Colon (tissue), 2 donors: Measurements from ENCODE around the gene MAP1LC3B.
"Not testable (repeated sequence)": the region's sequence is repeated elsewhere in the genome, so short reads cannot be mapped to it uniquely, and the experiment has no call there.

Source experiments
- FAIRE-seq: peaks from 2 replicates; lab custom pipeline; 2012; peaks lifted over from hg19 to GRCh38; lab: Jason Lieb, UNC
- donor health status: control.
- donor health status: control.

MAP1LC3B gene

DNA sequence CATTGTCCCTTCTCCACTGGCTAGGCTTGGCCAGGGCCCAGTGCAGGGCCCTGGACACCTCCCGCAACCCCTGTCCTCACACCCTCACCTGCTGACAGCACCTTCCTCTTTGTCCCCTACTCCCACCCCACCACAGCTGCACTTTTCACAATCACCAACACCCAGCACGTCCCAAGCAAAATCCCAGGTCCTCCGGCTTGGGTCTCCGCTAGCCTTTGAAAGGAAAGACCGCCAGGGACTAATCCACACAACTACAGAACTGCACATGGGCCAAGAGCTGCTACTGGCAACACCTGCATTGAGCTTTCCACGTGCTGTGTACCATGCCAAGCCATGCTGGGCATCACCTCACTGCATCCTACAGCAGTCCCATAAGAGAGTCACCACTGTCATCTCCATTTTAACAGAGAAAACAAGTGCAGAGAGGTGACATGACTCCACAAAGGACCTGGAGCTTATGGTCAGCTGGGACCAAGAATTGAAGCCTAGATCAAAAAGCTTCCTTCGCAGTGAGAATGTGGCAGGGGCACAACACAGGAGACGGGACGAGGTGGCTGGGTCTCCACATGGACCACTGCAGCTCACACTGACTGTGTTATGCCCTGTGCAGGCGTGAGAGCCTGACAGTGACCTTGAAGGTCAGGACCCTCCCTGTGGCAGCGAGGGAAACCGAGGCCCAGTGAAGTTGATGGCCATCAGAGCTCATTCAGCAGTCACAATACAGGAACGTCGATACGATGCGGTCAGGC, 31.1 kb upstream of the MAP1LC3B start:
- FAIRE-seq, result no peak

DNA sequence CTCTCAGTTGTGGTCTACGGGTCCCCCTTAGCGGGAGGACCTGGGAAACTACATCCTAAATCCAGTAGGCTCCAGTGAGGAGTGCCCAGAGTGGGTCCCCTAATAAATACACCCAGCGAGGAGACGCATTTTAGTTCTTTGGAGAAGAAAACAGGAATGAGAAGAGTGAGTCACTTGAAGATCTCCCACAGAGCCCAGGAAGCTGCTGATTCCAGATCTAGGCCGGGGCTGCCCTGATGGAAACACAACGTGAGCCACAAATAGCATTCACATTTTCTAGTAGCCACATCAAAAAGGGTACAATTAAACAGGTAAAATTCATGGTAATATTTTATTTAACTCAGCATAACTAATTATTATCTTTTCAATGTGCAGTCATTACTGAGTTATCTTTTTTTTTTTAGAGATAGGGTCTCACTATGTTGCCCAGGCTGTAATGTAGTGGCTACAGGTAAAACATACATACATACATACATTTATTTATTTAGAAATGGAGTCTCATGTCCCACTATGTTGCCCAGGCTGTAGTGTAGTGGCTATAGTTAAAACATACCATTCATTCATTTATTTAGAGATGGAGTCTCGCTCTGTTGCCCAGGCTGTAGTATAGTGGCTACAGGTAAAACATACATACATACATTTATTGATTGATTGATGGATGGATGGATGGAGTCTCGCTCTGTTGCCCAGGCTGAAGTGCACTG, 30.1 kb upstream of the MAP1LC3B start:
- no peak for FAIRE-seq

GRCh38 chr16:87362828-87363559, 29.1 kb upstream of the MAP1LC3B start:
- FAIRE-seq, result not testable (repeated sequence)

DNA sequence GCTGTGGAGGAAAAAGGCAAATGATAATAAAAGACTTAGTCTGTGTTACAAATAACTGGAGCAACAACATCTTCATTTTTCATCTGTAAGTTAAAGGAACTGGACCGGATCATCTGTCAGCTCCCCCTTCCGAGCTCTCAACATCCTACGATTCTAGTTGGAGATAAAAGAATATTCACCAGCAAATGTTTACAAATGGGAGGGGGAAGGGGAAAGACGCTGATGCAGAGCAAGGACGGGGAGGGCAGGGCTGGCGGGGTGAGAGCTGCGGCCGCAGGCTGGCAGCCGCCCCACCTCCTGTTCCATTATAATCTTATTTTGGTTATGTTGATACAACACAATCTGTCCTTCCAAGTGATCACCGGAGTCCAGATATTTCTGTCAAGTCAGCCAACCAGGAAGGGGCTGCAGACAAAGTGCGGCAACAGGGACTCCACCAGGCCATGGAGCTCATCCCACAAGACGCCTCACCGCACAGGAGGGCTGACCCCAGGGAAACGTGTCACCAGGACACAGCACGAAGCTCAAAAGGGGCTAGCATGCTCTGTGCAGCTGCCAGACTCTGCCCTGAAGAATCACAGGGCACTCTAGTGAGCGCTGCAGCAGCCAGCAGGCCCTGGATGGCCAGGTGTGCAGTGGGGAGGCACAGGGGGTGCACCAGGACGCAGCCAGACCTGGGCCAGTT, 28.2 kb upstream of the MAP1LC3B start:
- FAIRE-seq, result no peak

GRCh38 chr16:87365021-87365713, 27.0 kb upstream of the MAP1LC3B start:
- FAIRE-seq, result no peak

GRCh38 chr16:87366288-87366687, 25.8 kb upstream of the MAP1LC3B start:
- FAIRE-seq, result no peak

DNA sequence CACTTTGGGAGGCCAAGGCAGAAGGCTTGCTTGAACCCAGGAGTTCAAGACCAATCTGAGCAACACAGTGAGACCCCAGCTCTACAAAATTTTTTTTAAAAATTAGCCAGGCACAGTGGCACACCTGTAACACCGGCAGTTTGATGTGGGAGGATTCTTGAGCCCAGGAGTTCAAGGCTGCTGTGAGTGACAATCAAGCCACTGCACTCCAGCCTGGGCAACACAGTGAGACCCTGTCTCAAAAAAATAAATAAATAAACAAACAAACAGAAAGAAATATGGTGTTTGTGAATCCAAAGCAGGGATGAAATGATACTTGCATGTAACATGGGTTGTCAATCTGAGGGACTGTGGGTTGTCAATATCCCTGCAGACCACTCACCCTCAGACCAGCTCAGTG, 25.2 kb upstream of the MAP1LC3B start:
- FAIRE-seq, result no peak

GRCh38 chr16:87367529-87367928, 24.6 kb upstream of the MAP1LC3B start:
- FAIRE-seq, result no peak

- FAIRE-seq, result no peak
Measured at GRCh38 chr16:87368029-87368770, 23.9 kb upstream of the MAP1LC3B start.

GRCh38 chr16:87369117-87369765, 22.9 kb upstream of the MAP1LC3B start:
- no peak for FAIRE-seq

GRCh38 chr16:87369796-87370719, 22.1 kb upstream of the MAP1LC3B start:
- FAIRE-seq, result no peak

DNA sequence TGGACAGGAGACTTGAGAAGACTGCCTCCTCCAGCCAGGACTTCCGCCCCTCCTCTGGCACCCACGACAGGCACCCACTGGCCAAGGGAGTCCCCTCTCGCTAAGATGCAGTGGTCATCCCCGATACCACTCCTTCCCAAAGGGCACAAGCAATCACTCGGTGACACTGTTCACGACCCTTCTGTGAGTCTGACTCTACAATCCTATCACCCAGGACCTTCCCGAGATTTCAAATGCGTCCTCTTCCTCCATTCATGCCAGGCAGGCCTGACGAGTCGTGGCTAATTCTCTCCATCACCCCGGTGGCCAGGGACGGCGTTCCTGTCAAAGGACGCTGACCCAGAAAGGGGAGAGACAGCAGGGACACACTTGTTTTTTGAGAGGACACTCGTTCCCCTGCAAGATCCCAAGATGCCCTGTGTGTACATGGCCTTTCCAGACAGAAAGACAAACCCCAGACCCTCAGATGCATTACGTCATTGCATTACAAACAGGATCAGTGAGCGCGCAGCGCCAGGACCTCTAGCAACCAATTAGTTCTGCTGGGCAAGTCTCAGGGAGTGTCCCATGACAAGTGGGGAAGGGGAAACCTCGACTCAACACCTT, 20.8 kb upstream of the MAP1LC3B start:
- no peak for FAIRE-seq

DNA sequence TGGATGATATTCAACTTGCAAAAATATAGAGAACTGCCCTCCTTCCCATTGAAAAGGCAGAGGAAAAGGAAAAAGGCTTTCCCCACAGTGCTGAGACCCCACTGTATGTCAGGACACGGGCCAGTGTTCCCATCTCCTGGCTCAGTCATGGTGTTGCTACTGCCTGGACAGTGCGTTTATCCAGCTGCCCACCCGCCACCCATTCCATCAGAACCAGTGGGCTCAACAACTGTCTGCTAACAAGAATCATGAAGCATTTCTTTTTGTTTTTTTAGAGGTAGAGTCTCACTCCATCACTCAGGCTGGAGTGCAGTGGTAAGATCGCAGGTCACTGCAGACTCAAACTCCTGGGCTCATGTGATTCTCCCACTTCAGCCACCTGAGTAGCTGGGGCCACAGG, 19.8 kb upstream of the MAP1LC3B start:
- no peak for FAIRE-seq

GRCh38 chr16:87374313-87374712, 17.8 kb upstream of the MAP1LC3B start:
- FAIRE-seq, result no peak

GRCh38 chr16:87375426-87376135, 16.6 kb upstream of the MAP1LC3B start:
- FAIRE-seq, result no peak

DNA sequence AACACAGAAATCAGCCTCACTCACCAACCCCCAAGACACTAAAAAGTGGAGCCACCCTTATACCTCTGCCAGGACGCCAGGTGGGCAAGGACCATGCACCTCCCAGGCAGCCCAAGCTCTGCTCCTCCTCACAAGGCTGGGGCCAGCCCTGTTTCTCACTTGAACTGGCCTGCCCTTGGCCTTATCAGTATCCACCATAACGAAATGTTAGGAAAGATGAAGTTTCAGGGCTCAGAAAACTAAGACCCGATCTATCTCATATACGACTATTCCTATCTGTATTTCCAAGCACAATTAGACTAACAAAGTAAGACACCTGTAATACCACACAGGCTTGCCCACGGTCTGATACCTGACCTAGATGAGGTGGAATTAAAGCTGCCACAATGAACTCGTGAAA, 15.5 kb upstream of the MAP1LC3B start:
- FAIRE-seq, result no peak

- FAIRE-seq, result not testable (repeated sequence)
Measured at GRCh38 chr16:87379312-87379752, 12.8 kb upstream of the MAP1LC3B start.

- no peak for FAIRE-seq
Measured at GRCh38 chr16:87380403-87380802, 11.7 kb upstream of the MAP1LC3B start.
